Measurements from ENCODE around the gene UBIAD1. TPM values are rescaled to one million over a fixed set of nuclear protein-coding genes. Genes with fewer than 3 reads are reported as not detected.

The UBIAD1 gene
- total RNA-seq, 3 donors from 2014 or later (not counting 1 experiment from before 2014, with no cell fraction given): 21.2 to 22.1 (median 21.7) TPM

- H3K27me3 Mint-ChIP-seq (ENCODE audit: low read depth in 2 of 2): no peaks in the 10 kb centered on the region
- H3K4me1 Mint-ChIP-seq: peaks cover 21 to 29% of the 10 kb centered on the region in 2 donors
- Histone ChIP-seq H3K9me3 (ENCODE audit: control insufficient read depth, insufficient read depth, low read length) (no peaks in the 10 kb centered on the region), H3K4me1 (ENCODE audit: control insufficient read depth, insufficient read depth, low read length) (peaks cover 28% of the 10 kb centered on the region), H3K27ac (ENCODE audit: low read length) (peak overlapping the region; percentile 95), H3K27me3 (ENCODE audit: control insufficient read depth, insufficient read depth, low read length) (no peaks in the 10 kb centered on the region), H3K4me3 (ENCODE audit: low read length) (peak overlapping the region; percentile 98), H3K36me3 (ENCODE audit: control insufficient read depth, insufficient read depth, low read length) (peaks cover 10% of the 10 kb centered on the region)
- 5% methylated on average over 22 of the region's 22 CpGs for WGBS (ENCODE audit: insufficient coverage)
- peak overlapping the region; percentile 84 to 87 for H3K27ac Mint-ChIP-seq
- intact Hi-C loops (cut with micrococcal nuclease): no loop called here
- ATAC-seq (peak in 2 of 3 donors; percentile 28 to 32), DNase-seq (no peak)
- no peak for TF ChIP-seq CTCF (IDR thresholded peaks at IDR 0.05)
- H3K36me3 Mint-ChIP-seq: no peaks in the 10 kb centered on the region
- no peaks in the 10 kb centered on the region for H3K9me3 Mint-ChIP-seq
- H3K4me3 Mint-ChIP-seq: peak overlapping the region; percentile 92
Observed at GRCh38 chr1:11273595-11274234, 717 bp downstream of the UBIAD1 start.

GRCh38 chr1:11279152-11279551, 6.2 kb downstream of the UBIAD1 start:
- Histone ChIP-seq H3K4me1 (ENCODE audit: control insufficient read depth, insufficient read depth, low read length) (peaks cover 30% of the 10 kb centered on the region), H3K36me3 (ENCODE audit: control insufficient read depth, insufficient read depth, low read length) (peaks cover 20% of the 10 kb centered on the region), H3K27me3 (ENCODE audit: control insufficient read depth, insufficient read depth, low read length) (no peaks in the 10 kb centered on the region), H3K4me3 (ENCODE audit: low read length) (no peak overlapping the region), H3K27ac (ENCODE audit: low read length) (no peak overlapping the region), H3K9me3 (ENCODE audit: control insufficient read depth, insufficient read depth, low read length) (no peaks in the 10 kb centered on the region)
- Mint-ChIP-seq H3K27me3 (ENCODE audit: low read depth in 2 of 2) (no peaks in the 10 kb centered on the region), H3K36me3 (no peaks in the 10 kb centered on the region), H3K4me1 (peaks cover 38 to 46% of the 10 kb centered on the region in 2 donors), H3K4me3 (no peak overlapping the region), H3K9me3 (no peaks in the 10 kb centered on the region), H3K27ac (no peak overlapping the region)
- ATAC-seq (no peak), DNase-seq (no peak)
- intact Hi-C loops (cut with micrococcal nuclease): no loop called here
- no peak for TF ChIP-seq CTCF (IDR thresholded peaks at IDR 0.05)
- WGBS (ENCODE audit: insufficient coverage): 94% methylated on average over 5 of the region's 5 CpGs

GRCh38 chr1:11279630-11280029, 6.6 kb downstream of the UBIAD1 start:
- no peak for ATAC-seq
- Mint-ChIP-seq H3K4me3 (no peak overlapping the region), H3K36me3 (no peaks in the 10 kb centered on the region), H3K27me3 (ENCODE audit: low read depth in 2 of 2) (no peaks in the 10 kb centered on the region), H3K4me1 (peaks cover 38 to 47% of the 10 kb centered on the region in 2 donors), H3K9me3 (no peaks in the 10 kb centered on the region), H3K27ac (peak overlapping the region in 1 of 2 donors; percentile 64)
- DNase-seq: no peak
- no peaks in the 10 kb centered on the region for H3K27me3 ChIP-seq (ENCODE audit: control insufficient read depth, insufficient read depth, low read length)
- intact Hi-C loops (cut with micrococcal nuclease): no loop called here
- H3K4me1 ChIP-seq (ENCODE audit: control insufficient read depth, insufficient read depth, low read length): peaks cover 25% of the 10 kb centered on the region
- H3K27ac ChIP-seq (ENCODE audit: low read length): no peak overlapping the region
- WGBS (ENCODE audit: insufficient coverage): 100% methylated on average over 1 of the region's 1 CpG
- H3K4me3 ChIP-seq (ENCODE audit: low read length): no peak overlapping the region
- no peak for TF ChIP-seq CTCF (IDR thresholded peaks at IDR 0.05)
- no peaks in the 10 kb centered on the region for H3K9me3 ChIP-seq (ENCODE audit: control insufficient read depth, insufficient read depth, low read length)
- H3K36me3 ChIP-seq (ENCODE audit: control insufficient read depth, insufficient read depth, low read length): peaks cover 20% of the 10 kb centered on the region

Measured in natural killer cell (primary cell).